ENCODE results near the gene PSTPIP1. TPM values are rescaled to one million over a fixed set of nuclear protein-coding genes. Genes with fewer than 3 reads are reported as not detected.

PSTPIP1 gene
- total RNA-seq, 1 experiment from 2014 or later, result not detected

GRCh38 chr15:77022646-77023575, 28.0 kb downstream of the PSTPIP1 start:
- no peak for DNase-seq (ENCODE audit: low read depth, low spot score)
- in situ Hi-C loops (cut with HindIII; ENCODE audit: low pct_unique_long_range_greater_than_20kb, low sequenced_read_pairs), result no loop called here

GRCh38 chr15:77023576-77024272, 28.8 kb downstream of the PSTPIP1 start:
- no peak for DNase-seq (ENCODE audit: low read depth, low spot score)
- in situ Hi-C loops (cut with HindIII; ENCODE audit: low pct_unique_long_range_greater_than_20kb, low sequenced_read_pairs), result no loop called here

GRCh38 chr15:77024273-77025082, 29.6 kb downstream of the PSTPIP1 start:
- in situ Hi-C loops (cut with HindIII; ENCODE audit: low pct_unique_long_range_greater_than_20kb, low sequenced_read_pairs), result no loop called here
- peak; percentile 60 for DNase-seq (ENCODE audit: low read depth, low spot score)

GRCh38 chr15:77025083-77025901, 30.4 kb downstream of the PSTPIP1 start:
- in situ Hi-C loops (cut with HindIII; ENCODE audit: low pct_unique_long_range_greater_than_20kb, low sequenced_read_pairs), result no loop called here
- DNase-seq (ENCODE audit: low read depth, low spot score), result no peak

- in situ Hi-C loops (cut with HindIII; ENCODE audit: low pct_unique_long_range_greater_than_20kb, low sequenced_read_pairs), result no loop called here
- no peak for DNase-seq (ENCODE audit: low read depth, low spot score)
Observed at GRCh38 chr15:77025941-77026411, 31.1 kb downstream of the PSTPIP1 start.

GRCh38 chr15:77026501-77027110, 31.7 kb downstream of the PSTPIP1 start:
- in situ Hi-C loops (cut with HindIII; ENCODE audit: low pct_unique_long_range_greater_than_20kb, low sequenced_read_pairs), result no loop called here
- no peak for DNase-seq (ENCODE audit: low read depth, low spot score)

- in situ Hi-C loops (cut with HindIII; ENCODE audit: low pct_unique_long_range_greater_than_20kb, low sequenced_read_pairs), result no loop called here
- DNase-seq (ENCODE audit: low read depth, low spot score), result no peak
Observed at GRCh38 chr15:77027111-77027696, 32.3 kb downstream of the PSTPIP1 start.

- DNase-seq (ENCODE audit: low read depth, low spot score), result no peak
- in situ Hi-C loops (cut with HindIII; ENCODE audit: low pct_unique_long_range_greater_than_20kb, low sequenced_read_pairs), result no loop called here
Observed at GRCh38 chr15:77027697-77028450, 32.9 kb downstream of the PSTPIP1 start.

- DNase-seq (ENCODE audit: low read depth, low spot score), result no peak
- in situ Hi-C loops (cut with HindIII; ENCODE audit: low pct_unique_long_range_greater_than_20kb, low sequenced_read_pairs), result no loop called here
Observed at GRCh38 chr15:77028451-77029165, 33.7 kb downstream of the PSTPIP1 start.

GRCh38 chr15:77029166-77030047, 34.5 kb downstream of the PSTPIP1 start:
- in situ Hi-C loops (cut with HindIII; ENCODE audit: low pct_unique_long_range_greater_than_20kb, low sequenced_read_pairs), result no loop called here

GRCh38 chr15:77030048-77030927, 35.4 kb downstream of the PSTPIP1 start:
- in situ Hi-C loops (cut with HindIII; ENCODE audit: low pct_unique_long_range_greater_than_20kb, low sequenced_read_pairs), result no loop called here
- no peak for DNase-seq (ENCODE audit: low read depth, low spot score)

More at GRCh38 chr15:77029166-77030047, 34.5 kb downstream of the PSTPIP1 start:
- DNase-seq (ENCODE audit: low read depth, low spot score), result no peak

- no peak for DNase-seq (ENCODE audit: low read depth, low spot score)
- in situ Hi-C loops (cut with HindIII; ENCODE audit: low pct_unique_long_range_greater_than_20kb, low sequenced_read_pairs), result no loop called here
Observed at GRCh38 chr15:77030928-77031375, 36.0 kb downstream of the PSTPIP1 start.

GRCh38 chr15:77031376-77032050, 36.6 kb downstream of the PSTPIP1 start:
- no peak for DNase-seq (ENCODE audit: low read depth, low spot score)
- in situ Hi-C loops (cut with HindIII; ENCODE audit: low pct_unique_long_range_greater_than_20kb, low sequenced_read_pairs), result no loop called here

All from SK-MEL-5 (cell line).